Measurements from ENCODE around the gene SHH. TPM values are rescaled to one million over a fixed set of nuclear protein-coding genes. Genes with fewer than 3 reads are reported as not detected.
"Not testable (repeated sequence)": the region's sequence is repeated elsewhere in the genome, so short reads cannot be mapped to it uniquely, and the experiment has no call there.

The SHH gene
- total and polyA plus RNA-seq, 2 donors (not counting 1 experiment from before 2014, with no cell fraction given), result under 0.01 TPM; not detected in 1

DNA sequence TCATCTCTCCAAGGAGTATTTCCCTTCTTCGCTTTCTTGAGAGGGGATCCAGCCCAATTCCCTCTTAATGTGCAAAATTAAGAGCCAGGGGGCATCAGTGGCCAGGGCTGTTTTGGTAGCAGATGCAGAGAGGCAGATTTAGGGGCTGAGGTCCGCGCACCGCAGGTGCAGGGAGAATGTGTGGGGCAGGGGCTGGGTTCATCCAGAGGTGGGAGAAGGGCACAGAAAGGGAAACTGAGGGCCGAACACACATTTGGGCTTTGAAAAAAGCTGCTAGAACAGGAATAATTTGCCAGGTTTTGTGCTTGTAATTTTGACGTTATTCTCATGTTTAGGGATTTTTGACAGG is 6.5 kb upstream of the SHH start:
- no peak for DNase-seq (ENCODE audit: low read depth in 2 of 2)
- TF ChIP-seq, protein P1, sequence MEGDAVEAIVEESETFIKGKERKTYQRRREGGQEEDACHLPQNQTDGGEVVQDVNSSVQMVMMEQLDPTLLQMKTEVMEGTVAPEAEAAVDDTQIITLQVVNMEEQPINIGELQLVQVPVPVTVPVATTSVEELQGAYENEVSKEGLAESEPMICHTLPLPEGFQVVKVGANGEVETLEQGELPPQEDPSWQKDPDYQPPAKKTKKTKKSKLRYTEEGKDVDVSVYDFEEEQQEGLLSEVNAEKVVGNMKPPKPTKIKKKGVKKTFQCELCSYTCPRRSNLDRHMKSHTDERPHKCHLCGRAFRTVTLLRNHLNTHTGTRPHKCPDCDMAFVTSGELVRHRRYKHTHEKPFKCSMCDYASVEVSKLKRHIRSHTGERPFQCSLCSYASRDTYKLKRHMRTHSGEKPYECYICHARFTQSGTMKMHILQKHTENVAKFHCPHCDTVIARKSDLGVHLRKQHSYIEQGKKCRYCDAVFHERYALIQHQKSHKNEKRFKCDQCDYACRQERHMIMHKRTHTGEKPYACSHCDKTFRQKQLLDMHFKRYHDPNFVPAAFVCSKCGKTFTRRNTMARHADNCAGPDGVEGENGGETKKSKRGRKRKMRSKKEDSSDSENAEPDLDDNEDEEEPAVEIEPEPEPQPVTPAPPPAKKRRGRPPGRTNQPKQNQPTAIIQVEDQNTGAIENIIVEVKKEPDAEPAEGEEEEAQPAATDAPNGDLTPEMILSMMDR (conservative IDR thresholded peaks at IDR 0.05 in 1 of 2, IDR thresholded peaks at IDR 0.05 in 1 of 2; ENCODE audit: low read depth in 1 of 2, low read length in 2 of 2), result no peak
- TF ChIP-seq EZH2 (IDR thresholded peaks at IDR 0.05; ENCODE audit: low read length, missing control alignments), result no peak
- no peak overlapping the region for H3K4me2 ChIP-seq (ENCODE audit: extremely low read depth, insufficient read depth, low read length)

GRCh38 chr7:155818154-155818819 is 6.0 kb upstream of the SHH start:
- H3K4me2 ChIP-seq (ENCODE audit: extremely low read depth, insufficient read depth, low read length), result no peak overlapping the region
- no peak for DNase-seq (ENCODE audit: low read depth in 2 of 2)
- no peaks in the 10 kb centered on the region for H3K4me1 ChIP-seq (ENCODE audit: control insufficient read depth, extremely low read depth, insufficient read depth, low read length)

More for the DNA sequence above, 6.5 kb upstream of the SHH start:
- Histone ChIP-seq H3K36me3 (ENCODE audit: control insufficient read depth, insufficient read depth, low read length) (no peaks in the 10 kb centered on the region), H3K27me3 (ENCODE audit: control insufficient read depth, insufficient read depth, low read length) (peaks cover 8% of the 10 kb centered on the region), H3K9ac (ENCODE audit: insufficient read depth, low read length) (no peak overlapping the region), H4K20me1 (ENCODE audit: control insufficient read depth, extremely low read depth, insufficient read depth, low read length) (no peaks in the 10 kb centered on the region), H3K4me3 (replicated peaks in 1 of 4; ENCODE audit: control extremely low read depth in 1 of 4, insufficient read depth in 1 of 4, low read depth in 3 of 4, low read length in 4 of 4) (no peak overlapping the region), H3K9me3 (ENCODE audit: control insufficient read depth, insufficient read depth, low read depth, low read length) (no peaks in the 10 kb centered on the region), H3K4me1 (ENCODE audit: control insufficient read depth, extremely low read depth, insufficient read depth, low read length) (no peaks in the 10 kb centered on the region), H3K79me2 (ENCODE audit: control insufficient read depth, insufficient read depth, low read length) (no peaks in the 10 kb centered on the region), H3K27ac (ENCODE audit: insufficient read depth, low read length) (no peak overlapping the region), H2AFZ (ENCODE audit: low read length) (no peak overlapping the region)

GRCh38 chr7:155817515-155817914 is 5.3 kb upstream of the SHH start:
- peaks cover 17% of the 10 kb centered on the region for H3K27me3 ChIP-seq (ENCODE audit: control insufficient read depth, insufficient read depth, low read length)
- H3K36me3 ChIP-seq (ENCODE audit: control insufficient read depth, insufficient read depth, low read length); H3K4me1 ChIP-seq (ENCODE audit: control insufficient read depth, extremely low read depth, insufficient read depth, low read length); H3K4me3 ChIP-seq (replicated peaks in 1 of 4; ENCODE audit: control extremely low read depth in 1 of 4, insufficient read depth in 1 of 4, low read depth in 3 of 4, low read length in 4 of 4); H3K9me3 ChIP-seq (ENCODE audit: control insufficient read depth, insufficient read depth, low read depth, low read length); DNase-seq (ENCODE audit: low read depth in 2 of 2); H3K79me2 ChIP-seq (ENCODE audit: control insufficient read depth, insufficient read depth, low read length); H3K9ac ChIP-seq (ENCODE audit: insufficient read depth, low read length); H3K27ac ChIP-seq (ENCODE audit: insufficient read depth, low read length); H4K20me1 ChIP-seq (ENCODE audit: control insufficient read depth, extremely low read depth, insufficient read depth, low read length); H2AFZ ChIP-seq (ENCODE audit: low read length); H3K4me2 ChIP-seq (ENCODE audit: extremely low read depth, insufficient read depth, low read length): not testable (repeated sequence)

More at GRCh38 chr7:155818154-155818819, 6.0 kb upstream of the SHH start:
- TF ChIP-seq, protein P1 (conservative IDR thresholded peaks at IDR 0.05 in 1 of 2, IDR thresholded peaks at IDR 0.05 in 1 of 2; ENCODE audit: low read depth in 1 of 2, low read length in 2 of 2), result no peak
- TF ChIP-seq EZH2 (IDR thresholded peaks at IDR 0.05; ENCODE audit: low read length, missing control alignments), result no peak
- Histone ChIP-seq H3K27ac (ENCODE audit: insufficient read depth, low read length) (no peak overlapping the region), H3K9ac (ENCODE audit: insufficient read depth, low read length) (no peak overlapping the region), H3K36me3 (ENCODE audit: control insufficient read depth, insufficient read depth, low read length) (no peaks in the 10 kb centered on the region), H4K20me1 (ENCODE audit: control insufficient read depth, extremely low read depth, insufficient read depth, low read length) (no peaks in the 10 kb centered on the region), H3K27me3 (ENCODE audit: control insufficient read depth, insufficient read depth, low read length) (peaks cover 11% of the 10 kb centered on the region), H3K79me2 (ENCODE audit: control insufficient read depth, insufficient read depth, low read length) (no peaks in the 10 kb centered on the region), H3K9me3 (ENCODE audit: control insufficient read depth, insufficient read depth, low read depth, low read length) (no peaks in the 10 kb centered on the region), H2AFZ (ENCODE audit: low read length) (no peak overlapping the region), H3K4me3 (replicated peaks in 1 of 4; ENCODE audit: control extremely low read depth in 1 of 4, insufficient read depth in 1 of 4, low read depth in 3 of 4, low read length in 4 of 4) (no peak overlapping the region)
